HUES48 (cell line): Measurements from ENCODE around the gene FHOD1.

ENCODE experiments used
- H3K27ac ChIP-seq: one replicate; pipeline ENCODE4 v1.7.0; 2013; ENCODE audit warnings: low read depth, low read length, inconsistent platforms
- H3K27me3 ChIP-seq: 2 replicates; pipeline ENCODE4 v1.6.1; 2013; ENCODE audit warnings: mild to moderate bottlenecking, low read length; ENCODE audit not compliant: control insufficient read depth, insufficient read depth
- H3K36me3 ChIP-seq: 2 replicates; pipeline ENCODE4 v1.6.1; 2013; ENCODE audit warnings: low read length; ENCODE audit not compliant: control insufficient read depth, insufficient read depth
- H3K4me1 ChIP-seq: 2 replicates; pipeline ENCODE4 v1.6.1; 2013; ENCODE audit warnings: mild to moderate bottlenecking, low read length; ENCODE audit not compliant: control insufficient read depth, insufficient read depth
- H3K4me3 ChIP-seq: 2 replicates; pipeline ENCODE4 v1.5.1; 2013; ENCODE audit warnings: mild to moderate bottlenecking, low read depth, low read length
- H3K9ac ChIP-seq: 2 replicates; pipeline ENCODE4 v1.6.1; 2013; ENCODE audit warnings: mild to moderate bottlenecking, low read depth, low read length, moderate library complexity
- H3K9me3 ChIP-seq: 2 replicates; pipeline ENCODE4 v1.6.1; 2013; ENCODE audit warnings: low read length; ENCODE audit not compliant: control insufficient read depth, insufficient read depth

Gene FHOD1

DNA sequence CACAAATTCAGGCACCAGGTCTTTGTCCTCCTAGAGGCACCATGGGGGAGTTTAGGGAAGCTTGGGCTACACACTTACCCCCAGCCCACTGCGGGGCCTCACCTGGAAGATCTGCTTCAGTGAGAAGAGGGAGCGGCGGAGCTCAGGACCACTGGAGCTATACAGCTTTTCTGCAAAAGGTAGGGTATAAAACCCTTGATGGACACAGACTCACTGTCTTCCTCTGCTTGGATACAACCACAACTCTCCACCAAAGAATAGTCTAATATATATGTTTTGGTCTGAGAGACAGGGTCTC lies 9.1 kb downstream of the FHOD1 start:
- H3K27me3 ChIP-seq, result no peaks in the 10 kb centered on the region
- H3K9me3 ChIP-seq, result no peaks in the 10 kb centered on the region
- peaks cover 56% of the 10 kb centered on the region for H3K36me3 ChIP-seq
- H3K4me3 ChIP-seq, result no peak overlapping the region
- H3K9ac ChIP-seq, result no peak overlapping the region
- no peak overlapping the region for H3K27ac ChIP-seq
- H3K4me1 ChIP-seq, result peaks cover 12% of the 10 kb centered on the region

GRCh38 chr16:67237396-67238277 lies 9.6 kb downstream of the FHOD1 start:
- H3K4me1 ChIP-seq, result peaks cover 12% of the 10 kb centered on the region
- no peak overlapping the region for H3K9ac ChIP-seq
- no peak overlapping the region for H3K27ac ChIP-seq
- H3K36me3 ChIP-seq, result peaks cover 57% of the 10 kb centered on the region
- no peak overlapping the region for H3K4me3 ChIP-seq
- no peaks in the 10 kb centered on the region for H3K27me3 ChIP-seq
- H3K9me3 ChIP-seq, result no peaks in the 10 kb centered on the region

DNA sequence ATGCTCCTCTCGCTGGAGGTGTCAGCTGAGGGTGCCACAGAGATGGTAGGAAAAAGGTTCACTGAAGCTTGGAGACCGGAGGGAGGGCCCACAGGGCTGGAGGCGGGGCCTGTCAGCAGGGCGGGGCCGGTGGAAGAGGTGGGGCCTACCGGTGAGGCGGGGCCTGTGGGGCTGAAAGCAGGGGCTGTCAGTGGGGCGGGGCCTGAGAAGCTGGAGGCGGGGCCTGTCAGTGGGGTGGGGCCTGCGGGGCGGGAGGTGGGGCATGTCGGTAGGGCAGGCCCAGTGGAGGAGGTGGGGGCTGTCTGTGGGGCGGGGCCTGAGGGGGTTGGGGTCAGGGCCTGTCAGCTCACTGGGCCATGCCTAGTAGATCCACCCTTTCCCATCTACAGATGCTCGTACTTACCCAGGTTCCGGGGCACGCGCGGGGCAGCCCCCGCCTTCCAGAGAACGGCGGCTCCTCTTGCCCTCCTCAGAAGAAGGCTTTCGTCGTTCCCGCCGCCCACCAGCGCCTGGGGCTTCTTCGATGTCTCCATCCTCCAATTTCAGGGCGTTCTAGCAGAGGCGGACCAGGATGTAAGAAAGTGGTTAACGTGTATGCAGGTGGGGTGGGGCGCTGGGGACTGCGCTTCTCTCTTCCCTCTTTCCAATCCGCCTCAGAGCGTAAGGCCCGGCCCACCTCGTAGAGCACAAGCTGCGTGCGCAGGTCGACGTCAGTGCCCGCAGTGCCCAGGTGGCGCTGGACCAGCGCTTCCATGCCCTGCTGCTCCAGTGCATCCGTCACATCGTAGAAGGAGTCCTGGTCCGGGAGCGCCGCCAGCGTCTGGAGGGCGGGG lies 10.5 kb downstream of the FHOD1 start:
- Histone ChIP-seq H3K4me1 (peaks cover 10% of the 10 kb centered on the region), H3K4me3 (no peak overlapping the region; the same call in 1 of the 2 replicates), H3K36me3 (peaks cover 60% of the 10 kb centered on the region), H3K9ac (no peak overlapping the region), H3K27me3 (no peaks in the 10 kb centered on the region), H3K9me3 (no peaks in the 10 kb centered on the region), H3K27ac (no peak overlapping the region)

GRCh38 chr16:67235816-67236562 lies 11.3 kb downstream of the FHOD1 start:
- Histone ChIP-seq H3K9ac (no peak overlapping the region), H3K27me3 (no peaks in the 10 kb centered on the region), H3K4me3 (no peak overlapping the region), H3K4me1 (peaks cover 3% of the 10 kb centered on the region; the same call in 1 of the 2 replicates), H3K9me3 (no peaks in the 10 kb centered on the region), H3K36me3 (peaks cover 68% of the 10 kb centered on the region), H3K27ac (no peak overlapping the region)

GRCh38 chr16:67234180-67234597 lies 13.1 kb downstream of the FHOD1 start:
- H3K27me3 ChIP-seq, result no peaks in the 10 kb centered on the region
- no peak overlapping the region for H3K4me3 ChIP-seq
- H3K27ac ChIP-seq, result no peak overlapping the region
- H3K36me3 ChIP-seq, result peaks cover 79% of the 10 kb centered on the region
- no peaks in the 10 kb centered on the region for H3K9me3 ChIP-seq
- no peaks in the 10 kb centered on the region for H3K4me1 ChIP-seq
- H3K9ac ChIP-seq, result no peak overlapping the region

DNA sequence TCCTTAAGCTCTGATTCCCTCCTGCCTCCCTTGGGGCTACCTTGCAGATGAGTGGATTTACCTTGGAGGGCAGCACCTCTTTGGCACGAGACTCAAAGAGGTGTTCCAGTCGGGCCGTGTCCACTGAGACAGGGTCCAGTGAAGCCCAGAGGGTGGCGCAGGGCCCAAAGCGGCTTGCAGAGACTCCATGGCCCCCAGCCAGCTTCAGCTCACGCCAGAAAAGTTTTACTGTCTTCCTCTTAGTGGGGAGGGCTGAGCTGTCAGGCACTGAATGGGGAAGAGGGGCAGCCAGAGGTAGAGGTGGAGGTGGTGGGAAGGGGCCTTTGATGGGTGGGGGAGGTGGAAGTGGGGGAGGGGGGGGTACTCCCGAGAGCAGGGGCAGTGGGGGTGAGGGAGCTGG lies 13.7 kb downstream of the FHOD1 start:
- Histone ChIP-seq H3K9ac (no peak overlapping the region), H3K27me3 (no peaks in the 10 kb centered on the region), H3K36me3 (peaks cover 79% of the 10 kb centered on the region)

DNA sequence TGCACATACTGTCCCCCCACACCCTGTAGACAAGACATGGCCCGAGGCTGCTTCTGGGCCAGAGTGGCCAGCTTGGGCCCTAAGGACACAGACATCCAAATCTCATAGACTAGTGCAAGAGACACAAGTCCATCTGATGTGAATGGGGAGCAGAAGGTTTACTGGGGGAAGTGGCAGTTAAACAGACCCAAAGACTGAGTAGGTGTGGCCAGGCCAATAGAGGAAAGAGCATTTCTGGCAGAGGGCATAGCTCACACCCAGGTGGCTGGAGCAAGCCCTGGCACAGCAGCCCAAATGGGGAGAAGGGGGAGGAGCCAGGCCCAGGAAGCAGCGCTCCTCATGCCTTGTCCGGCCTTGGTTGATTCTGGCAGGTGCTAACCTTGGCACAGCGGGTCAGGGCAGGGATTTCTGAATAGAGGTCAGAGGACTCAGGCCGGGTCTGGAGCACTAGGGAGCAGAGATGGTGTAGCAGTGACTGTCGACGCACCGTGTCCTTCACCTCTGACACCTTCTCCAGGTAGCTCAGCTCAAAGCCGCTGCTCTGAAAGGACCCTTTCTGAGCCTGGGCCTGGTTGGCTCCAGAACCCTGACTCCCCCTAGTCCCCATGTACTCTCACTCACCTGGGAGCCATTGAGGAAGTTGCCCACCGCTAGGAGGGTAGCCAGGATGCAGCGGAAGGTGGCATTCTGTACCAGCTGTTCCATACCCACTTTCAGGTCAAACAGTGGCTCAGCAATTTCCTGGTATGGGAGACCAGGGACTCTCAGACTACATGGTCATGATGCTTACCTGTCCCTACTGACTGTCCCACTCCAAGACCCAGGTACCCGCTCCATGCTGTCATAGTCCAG lies 16.2 kb downstream of the FHOD1 start:
- H3K27ac ChIP-seq, result no peak overlapping the region
- H3K27me3 ChIP-seq, result no peaks in the 10 kb centered on the region
- peaks cover 62% of the 10 kb centered on the region for H3K36me3 ChIP-seq
- no peak overlapping the region for H3K9ac ChIP-seq
- H3K4me3 ChIP-seq, result no peak overlapping the region
- no peaks in the 10 kb centered on the region for H3K9me3 ChIP-seq
- H3K4me1 ChIP-seq, result peaks cover 3% of the 10 kb centered on the region; the same call in 1 of the 2 replicates

More for the DNA sequence above, 13.7 kb downstream of the FHOD1 start:
- H3K4me3 ChIP-seq, result no peak overlapping the region
- no peak overlapping the region for H3K27ac ChIP-seq
- H3K9me3 ChIP-seq, result no peaks in the 10 kb centered on the region
- no peaks in the 10 kb centered on the region for H3K4me1 ChIP-seq

DNA sequence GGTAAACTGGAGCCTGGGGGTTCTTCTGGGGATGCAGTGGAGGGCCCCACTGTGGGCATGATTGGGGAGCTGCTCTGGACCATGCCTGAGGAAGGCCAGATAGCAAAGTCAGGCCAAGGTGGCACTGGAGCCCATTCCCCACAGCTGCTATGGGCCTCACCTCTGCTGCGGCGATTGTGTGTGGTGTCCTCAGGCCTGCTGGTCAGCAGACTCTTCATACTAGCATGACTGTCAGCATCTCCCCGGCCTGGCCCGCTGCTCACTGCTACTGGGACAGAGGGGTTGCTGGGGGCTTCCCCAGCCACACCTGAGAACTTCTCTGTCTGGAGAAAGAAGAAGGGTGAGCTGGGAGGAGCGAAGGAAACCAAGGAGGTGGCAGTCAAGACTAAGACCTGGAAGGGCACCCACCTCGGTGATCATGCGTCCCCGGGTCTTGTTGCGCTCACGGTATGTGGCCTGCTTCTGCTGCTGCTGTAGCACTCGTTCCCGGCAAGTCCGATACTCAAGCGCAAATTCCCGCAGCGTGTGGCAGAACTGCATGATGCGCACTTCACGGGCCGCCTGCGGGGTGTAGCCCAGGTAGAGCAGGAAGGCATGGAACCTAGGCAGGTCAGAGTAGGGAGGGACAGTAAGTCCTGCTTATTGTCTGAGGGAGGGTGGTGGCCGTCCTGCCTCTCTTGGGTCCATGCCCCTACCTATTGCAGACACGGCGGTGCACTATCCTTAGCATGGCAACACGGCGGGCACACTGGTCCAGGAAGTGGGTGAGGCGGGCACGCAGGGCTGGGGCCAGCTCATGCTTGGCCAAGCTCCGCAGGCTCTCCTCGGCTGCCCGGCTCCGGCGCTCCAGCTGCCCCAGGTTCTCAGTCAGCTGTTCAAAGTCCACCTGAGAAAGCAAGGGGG lies 17.1 kb downstream of the FHOD1 start:
- H3K27me3 ChIP-seq, result no peaks in the 10 kb centered on the region
- peaks cover 55% of the 10 kb centered on the region for H3K36me3 ChIP-seq
- H3K9me3 ChIP-seq, result no peaks in the 10 kb centered on the region
- no peak overlapping the region for H3K9ac ChIP-seq
- no peak overlapping the region for H3K4me3 ChIP-seq
- H3K27ac ChIP-seq, result no peak overlapping the region
- peaks cover 4% of the 10 kb centered on the region; the same call in 1 of the 2 replicates for H3K4me1 ChIP-seq

DNA sequence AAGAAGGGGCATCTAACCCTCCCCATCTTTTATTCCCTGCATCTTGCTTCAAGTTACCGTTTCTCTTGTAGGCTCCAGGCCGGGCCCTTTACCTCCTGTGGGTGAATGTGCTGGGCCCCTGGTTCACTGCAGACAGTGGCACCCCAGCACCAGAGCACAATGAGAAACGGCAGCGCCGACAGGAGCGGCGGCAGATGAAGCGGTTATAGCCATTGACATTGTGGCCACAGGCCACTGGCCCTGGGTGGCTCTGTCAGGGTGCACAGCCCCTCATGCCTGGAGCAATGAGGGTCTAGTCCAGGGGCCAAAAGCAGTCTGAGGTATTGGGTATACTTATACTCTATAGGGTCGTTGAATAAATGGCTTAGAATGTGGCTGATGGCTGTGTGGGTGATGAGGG lies 18.4 kb downstream of the FHOD1 start:
- H3K9me3 ChIP-seq, result no peaks in the 10 kb centered on the region
- peaks cover 4% of the 10 kb centered on the region; the same call in 1 of the 2 replicates for H3K4me1 ChIP-seq
- no peak overlapping the region for H3K27ac ChIP-seq
- H3K27me3 ChIP-seq, result no peaks in the 10 kb centered on the region
- peaks cover 46% of the 10 kb centered on the region for H3K36me3 ChIP-seq
- no peak overlapping the region for H3K4me3 ChIP-seq
- no peak overlapping the region for H3K9ac ChIP-seq
